Amygdala (tissue), 56 donors: Measurements from ENCODE around the gene EEF2.
"Not testable (repeated sequence)": the region's sequence is repeated elsewhere in the genome, so short reads cannot be mapped to it uniquely, and the experiment has no call there.

Source experiments
- DNase-seq, 56 donors: peaks; one replicate each; lab custom pipeline; 2025; lab: John Stamatoyannopoulos, UW

EEF2 gene

GRCh38 chr19:3950871-3951861 lies 34.1 kb downstream of the EEF2 start:
- no peak for DNase-seq

DNA sequence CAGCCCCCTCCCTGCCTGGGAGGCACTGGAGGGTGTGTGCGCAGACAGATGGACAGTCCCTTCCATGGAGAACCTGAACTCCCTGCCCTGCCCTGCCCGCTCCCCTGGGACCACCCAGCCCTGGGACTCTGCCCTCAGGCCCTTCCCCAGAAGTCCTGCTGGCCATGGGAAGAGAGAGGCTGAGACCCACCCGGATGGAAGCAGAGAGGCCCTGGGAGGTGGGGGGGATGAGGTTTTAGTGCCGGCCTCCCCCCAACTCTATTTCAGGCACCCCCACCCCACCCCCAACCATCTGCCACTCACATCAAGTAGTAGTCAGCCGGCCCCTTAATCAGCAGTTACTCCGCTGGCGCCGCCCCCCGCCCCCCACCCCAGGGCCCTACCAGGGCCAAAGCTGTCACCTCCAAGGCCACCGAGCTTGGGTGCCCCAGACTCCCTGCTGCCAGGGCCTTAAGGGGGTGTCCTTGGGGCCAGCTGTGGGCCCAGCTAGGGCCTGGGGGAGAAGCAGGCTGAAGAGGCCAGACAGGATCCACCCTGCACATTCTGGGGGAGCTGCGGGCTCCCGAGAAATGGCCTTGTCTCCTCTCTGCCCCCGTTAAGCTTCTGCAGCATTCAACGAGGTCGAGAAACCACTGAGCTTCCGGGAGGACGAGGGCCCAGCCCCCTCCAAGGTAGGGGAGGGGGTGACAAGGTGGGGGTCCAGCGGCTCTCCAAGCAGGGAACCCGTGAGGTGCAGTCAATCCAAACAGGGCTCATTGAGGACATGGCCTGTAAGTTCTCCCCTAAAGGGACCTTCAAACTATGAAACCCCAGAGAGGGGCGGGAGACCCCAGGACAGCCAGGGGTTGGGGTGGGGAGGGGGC lies 35.0 kb downstream of the EEF2 start:
- DNase-seq, result no peak

DNA sequence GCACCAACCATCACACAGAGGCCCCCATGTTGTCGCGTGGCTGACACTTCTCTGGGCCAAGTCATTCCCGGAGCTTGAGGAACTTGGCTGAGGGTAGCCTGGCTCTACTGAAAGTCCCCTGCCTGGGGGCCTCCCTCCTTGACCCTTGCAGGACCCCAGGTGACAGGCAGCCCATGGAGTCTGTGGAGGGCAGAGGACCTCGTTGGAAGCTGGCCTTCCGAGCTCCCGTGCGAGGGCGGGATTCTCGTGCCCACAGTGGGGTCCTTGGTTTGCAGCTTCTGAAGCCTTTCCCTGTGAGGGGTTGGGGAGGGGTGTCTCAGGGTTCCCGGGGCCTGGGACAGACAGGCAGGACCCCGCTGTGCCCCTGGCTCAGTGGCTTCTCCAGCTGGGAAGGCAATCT lies 36.0 kb downstream of the EEF2 start:
- DNase-seq, result no peak

- DNase-seq, result not testable (repeated sequence)
Observed at GRCh38 chr19:3947316-3947933, 37.8 kb downstream of the EEF2 start.

- DNase-seq, result no peak
Observed at GRCh38 chr19:3945838-3946237, 39.4 kb downstream of the EEF2 start.

GRCh38 chr19:3944018-3944721 lies 41.1 kb downstream of the EEF2 start:
- DNase-seq, result no peak

DNA sequence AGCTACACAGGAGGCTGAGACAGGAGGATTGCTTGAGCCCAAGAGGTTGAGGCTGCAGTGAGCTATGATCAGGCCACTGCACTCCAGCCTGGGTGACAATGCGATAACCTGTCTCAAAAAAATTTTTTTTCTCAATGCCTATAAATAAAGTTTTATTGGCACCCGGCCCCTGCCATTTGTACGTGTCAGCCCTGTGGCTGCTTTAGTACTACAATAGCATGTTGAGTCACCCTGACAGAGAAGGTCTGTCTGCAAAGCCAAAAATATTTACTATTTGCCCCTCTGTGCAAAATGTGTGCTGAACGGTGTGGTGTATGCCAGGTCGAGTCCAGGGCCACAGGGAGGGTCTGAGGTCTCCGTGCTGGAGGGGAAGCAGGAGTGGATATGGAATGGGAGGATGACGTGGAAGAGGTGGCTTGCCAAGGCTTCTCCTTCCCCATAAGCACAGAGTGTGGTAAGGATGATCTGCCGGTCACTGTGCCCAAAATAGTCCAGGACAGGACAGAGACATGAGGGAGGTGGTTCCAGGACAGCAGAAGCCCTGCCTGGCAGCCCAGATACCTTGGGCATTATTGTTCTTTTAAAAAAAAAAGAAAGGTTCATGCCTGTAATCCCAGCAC lies 42.4 kb downstream of the EEF2 start:
- DNase-seq, result no peak

DNA sequence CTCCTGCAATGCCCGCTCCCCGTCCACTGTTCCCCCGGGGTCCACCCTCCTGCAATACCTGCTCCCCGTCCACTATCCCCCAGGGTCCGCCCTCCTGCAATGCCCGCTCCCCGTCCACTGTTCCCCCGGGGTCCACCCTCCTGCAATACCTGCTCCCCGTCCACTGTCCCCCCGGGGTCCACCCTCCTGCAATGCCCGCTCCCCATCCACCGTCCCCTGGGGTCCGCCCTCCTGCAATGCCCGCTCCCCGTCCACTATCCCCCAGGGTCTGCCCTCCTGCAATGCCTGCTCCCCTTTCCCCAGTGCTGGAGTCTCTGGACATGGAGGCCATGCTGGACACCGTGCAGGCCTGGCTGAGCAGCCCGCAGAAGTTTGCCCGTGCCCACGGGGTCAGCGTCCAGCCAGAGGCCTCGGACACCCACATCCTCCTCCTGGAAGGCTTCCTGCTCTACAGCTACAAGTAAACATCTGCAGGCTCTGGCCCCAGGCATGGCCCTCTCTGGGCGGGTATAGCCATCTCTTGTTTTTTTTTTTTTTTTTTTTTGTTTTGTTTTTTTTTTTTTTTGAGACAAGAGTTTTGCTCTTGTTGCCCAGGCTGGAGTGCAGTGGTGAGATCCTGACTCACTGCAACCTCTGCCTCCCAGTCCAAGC lies 46.8 kb downstream of the EEF2 start:
- DNase-seq, result not testable (repeated sequence)

DNA sequence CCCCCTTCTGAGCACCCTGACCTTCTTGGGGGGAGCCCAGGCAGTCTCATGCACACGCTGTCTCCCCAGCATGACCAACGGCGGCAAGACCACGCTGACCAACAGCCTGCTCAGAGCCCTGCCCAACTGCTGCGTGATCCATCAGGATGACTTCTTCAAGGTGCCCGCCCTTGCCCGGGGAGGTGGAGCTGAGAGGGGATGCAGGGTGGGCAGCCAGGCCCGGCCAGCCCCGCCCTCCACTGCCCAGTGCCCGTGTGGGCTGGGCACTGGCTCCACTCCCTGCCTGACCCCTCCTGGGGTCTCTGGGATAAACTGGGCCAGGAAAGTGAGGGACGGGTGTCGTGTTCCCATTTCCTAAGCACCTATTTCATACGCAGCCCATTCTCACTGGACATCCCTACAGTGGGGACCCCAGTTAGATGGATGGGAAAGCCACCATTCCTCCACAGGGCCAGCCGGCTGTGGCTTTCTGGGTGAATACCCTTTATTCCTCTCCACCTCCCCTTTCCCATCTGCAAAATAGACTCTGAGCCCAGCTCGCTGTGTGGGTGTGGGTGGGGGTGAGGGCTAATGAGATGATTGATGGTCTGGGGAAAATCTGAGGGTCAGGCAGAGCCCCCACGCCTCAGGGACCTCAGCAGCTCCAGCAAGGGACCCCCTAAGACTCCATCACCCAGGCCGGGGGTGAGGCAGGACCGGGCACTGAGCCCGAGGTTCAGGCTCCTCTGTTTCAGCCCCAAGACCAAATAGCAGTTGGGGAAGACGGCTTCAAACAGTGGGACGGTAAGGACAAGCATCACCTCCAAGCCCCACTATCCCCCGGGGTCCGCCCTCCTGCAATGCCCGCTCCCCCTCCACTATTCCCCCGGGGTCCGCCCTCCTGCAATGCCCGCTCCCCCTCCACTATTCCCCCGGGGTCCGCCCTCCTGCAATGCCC lies 48.5 kb downstream of the EEF2 start:
- no peak for DNase-seq

GRCh38 chr19:3932931-3933810 lies 52.1 kb downstream of the EEF2 start, which contains the start of gene NMRK2:
NMRK2 (plus strand) TSS chr19:3933069; CDS start chr19:3933672, 603 bp downstream.
- DNase-seq, result peak in 1 of 56 donors; percentile 31

DNA sequence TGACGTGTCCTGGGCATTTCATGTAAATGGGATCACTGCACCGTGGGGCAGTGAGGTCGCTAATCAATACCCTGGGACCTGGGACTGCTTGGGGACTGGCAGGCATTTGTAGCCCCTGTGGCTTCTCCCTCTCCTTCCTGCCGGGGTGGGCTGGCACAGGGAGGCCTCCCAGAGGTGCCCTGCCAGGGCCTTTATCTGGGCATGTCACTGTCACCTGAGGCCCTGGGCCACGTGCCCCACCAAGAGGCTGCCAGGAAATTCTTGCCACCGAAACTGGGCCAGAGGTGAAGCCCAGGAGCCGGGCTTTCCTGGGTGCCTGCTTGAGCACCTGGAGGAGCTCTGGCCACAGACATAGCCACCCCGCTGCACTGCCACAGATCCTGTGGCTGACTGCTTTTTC lies 54.2 kb downstream of the EEF2 start:
- DNase-seq, result no peak
